Peyer's patch (tissue), 4 donors: ENCODE data around the gene AFDN.

ENCODE experiments used
- CTCF ChIP-seq, 6 experiments: fragments of 450-650 bp in 4 of 6; fragments of 200-600 bp in 2 of 6; sonication (generic) in 1 of 6; IDR thresholded peaks; one replicate each; pipeline ENCODE4 v1.5.1; 2017 to 2019; ENCODE audit warnings: antibody characterized with exemption in 6 of 6, mild to moderate bottlenecking in 3 of 6, moderate library complexity in 1 of 6
- POLR2A ChIP-seq, 2 donors: fragments of 450-650 bp; IDR thresholded peaks; one replicate each; pipeline ENCODE4 v1.5.1; 2017; ENCODE audit warnings: antibody characterized with exemption in 2 of 2, mild to moderate bottlenecking in 2 of 2, moderate library complexity in 2 of 2

- TF ChIP-seq CTCF (IDR thresholded peaks at IDR 0.05) (no peak), POLR2A (IDR thresholded peaks at IDR 0.05) (no peak)
These were observed 22.1 kb downstream of the AFDN start for GRCh38 chr6:167848783-167849182.
